ENCODE measurements around the gene AGTPBP1. TPM values are rescaled to one million over a fixed set of nuclear protein-coding genes. Genes with fewer than 3 reads are reported as not detected.

The AGTPBP1 gene
- total and polyA plus RNA-seq, 4 experiments from 2014 or later, result 27.5 to 56.7 (median 42.9) TPM

GRCh38 chr9:85534340-85534739 is 207.4 kb downstream of the AGTPBP1 start:
- no peak overlapping the region for H3K27ac ChIP-seq (ENCODE audit: low read depth, low read length)
- POLR2A ChIA-PET (ENCODE audit: partially characterized antibody), result no interaction called here
- H3K27me3 ChIP-seq (ENCODE audit: insufficient read depth, low read length), result no peaks in the 10 kb centered on the region
- Mint-ChIP-seq H3K36me3 (no peaks in the 10 kb centered on the region), H3K4me3 (no peak overlapping the region), H3K9me3 (no peaks in the 10 kb centered on the region), H3K4me1 (no peaks in the 10 kb centered on the region), H3K27me3 (no peaks in the 10 kb centered on the region), H3K27ac (no peak overlapping the region)
- DNase-seq, result no peak
- no peaks in the 10 kb centered on the region for H3K4me1 ChIP-seq (ENCODE audit: insufficient read depth, low read length)
- CTCF ChIA-PET (ENCODE audit: partially characterized antibody), result no interaction called here
- no peaks in the 10 kb centered on the region for H3K9me3 ChIP-seq (ENCODE audit: control insufficient read depth in 1 of 2, low read length in 2 of 2)
- no peak overlapping the region for H3K4me3 ChIP-seq (ENCODE audit: low read length in 2 of 2)
- intact Hi-C loops (cut with micrococcal nuclease), result no loop called here
- no peaks in the 10 kb centered on the region for H3K36me3 ChIP-seq (ENCODE audit: insufficient read depth, low read length)

DNA sequence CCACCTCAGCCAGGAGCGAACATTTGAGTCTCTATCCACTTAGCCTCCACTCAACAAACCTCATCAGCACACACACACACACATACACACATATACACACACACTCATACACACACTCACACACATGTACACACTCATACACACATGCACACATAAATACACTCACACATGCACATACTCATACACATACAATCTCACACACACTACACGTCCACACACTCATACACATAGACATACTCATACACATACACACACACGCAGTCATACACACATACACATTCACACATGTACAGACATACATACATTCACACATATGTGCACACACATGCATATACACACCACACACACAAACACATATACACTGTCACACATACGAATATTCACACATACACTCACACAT is 208.2 kb downstream of the AGTPBP1 start:
- H3K27me3 ChIP-seq (ENCODE audit: insufficient read depth, low read length), result no peaks in the 10 kb centered on the region
- H3K4me1 ChIP-seq (ENCODE audit: insufficient read depth, low read length), result no peaks in the 10 kb centered on the region
- POLR2A ChIA-PET (ENCODE audit: partially characterized antibody), result no interaction called here
- no peak overlapping the region for H3K27ac Mint-ChIP-seq
- DNase-seq, result no peak
- no peaks in the 10 kb centered on the region for H3K36me3 Mint-ChIP-seq
- CTCF ChIA-PET (ENCODE audit: partially characterized antibody), result no interaction called here
- no peaks in the 10 kb centered on the region for H3K36me3 ChIP-seq (ENCODE audit: insufficient read depth, low read length)
- H3K4me3 ChIP-seq (ENCODE audit: low read length in 2 of 2), result no peak overlapping the region
- intact Hi-C loops (cut with micrococcal nuclease), result no loop called here
- no peaks in the 10 kb centered on the region for H3K4me1 Mint-ChIP-seq
- no peaks in the 10 kb centered on the region for H3K9me3 ChIP-seq (ENCODE audit: control insufficient read depth in 1 of 2, low read length in 2 of 2)
- H3K4me3 Mint-ChIP-seq, result no peak overlapping the region
- no peaks in the 10 kb centered on the region for H3K27me3 Mint-ChIP-seq
- H3K9me3 Mint-ChIP-seq, result no peaks in the 10 kb centered on the region
- no peak overlapping the region for H3K27ac ChIP-seq (ENCODE audit: low read depth, low read length)

- CTCF ChIA-PET (ENCODE audit: partially characterized antibody), result no interaction called here
- H3K9me3 ChIP-seq (ENCODE audit: control insufficient read depth in 1 of 2, low read length in 2 of 2), result no peaks in the 10 kb centered on the region
- H3K27me3 ChIP-seq (ENCODE audit: insufficient read depth, low read length), result no peaks in the 10 kb centered on the region
- intact Hi-C loops (cut with micrococcal nuclease), result no loop called here
- H3K27ac Mint-ChIP-seq, result no peak overlapping the region
- POLR2A ChIA-PET (ENCODE audit: partially characterized antibody), result no interaction called here
- H3K4me1 ChIP-seq (ENCODE audit: insufficient read depth, low read length), result no peaks in the 10 kb centered on the region
- H3K4me3 Mint-ChIP-seq, result no peak overlapping the region
- H3K27me3 Mint-ChIP-seq, result no peaks in the 10 kb centered on the region
- no peaks in the 10 kb centered on the region for H3K36me3 ChIP-seq (ENCODE audit: insufficient read depth, low read length)
- no peak overlapping the region for H3K27ac ChIP-seq (ENCODE audit: low read depth, low read length)
- H3K4me1 Mint-ChIP-seq, result no peaks in the 10 kb centered on the region
- H3K36me3 Mint-ChIP-seq, result no peaks in the 10 kb centered on the region
- no peak overlapping the region for H3K4me3 ChIP-seq (ENCODE audit: low read length in 2 of 2)
- DNase-seq, result no peak
- H3K9me3 Mint-ChIP-seq, result no peaks in the 10 kb centered on the region
Measured at GRCh38 chr9:85530721-85531120, 211.0 kb downstream of the AGTPBP1 start.

DNA sequence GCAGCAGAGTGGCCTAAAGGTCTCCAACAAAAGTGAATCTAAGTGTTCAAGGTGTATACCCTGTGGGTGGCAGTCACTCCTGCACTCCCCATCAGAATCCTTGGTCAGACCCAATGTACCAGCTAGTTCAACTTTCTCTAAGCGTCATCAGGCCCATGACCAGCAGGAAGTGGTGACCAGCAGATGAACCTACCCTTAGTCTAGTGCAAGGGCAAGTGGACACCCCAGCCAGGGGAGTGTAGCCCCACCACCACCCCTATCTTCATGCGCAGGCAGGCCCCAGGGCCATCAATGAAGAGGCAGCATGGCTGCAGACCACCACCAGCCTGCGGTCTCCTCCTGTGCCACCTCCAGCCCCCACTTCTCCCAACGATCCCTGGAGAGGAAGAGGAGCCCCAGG is 213.1 kb downstream of the AGTPBP1 start:
- Mint-ChIP-seq H3K27me3 (peaks cover 6 to 13% of the 10 kb centered on the region in 2 donors), H3K9me3 (no peaks in the 10 kb centered on the region)
- intact Hi-C loops (cut with micrococcal nuclease), result no loop called here

DNA sequence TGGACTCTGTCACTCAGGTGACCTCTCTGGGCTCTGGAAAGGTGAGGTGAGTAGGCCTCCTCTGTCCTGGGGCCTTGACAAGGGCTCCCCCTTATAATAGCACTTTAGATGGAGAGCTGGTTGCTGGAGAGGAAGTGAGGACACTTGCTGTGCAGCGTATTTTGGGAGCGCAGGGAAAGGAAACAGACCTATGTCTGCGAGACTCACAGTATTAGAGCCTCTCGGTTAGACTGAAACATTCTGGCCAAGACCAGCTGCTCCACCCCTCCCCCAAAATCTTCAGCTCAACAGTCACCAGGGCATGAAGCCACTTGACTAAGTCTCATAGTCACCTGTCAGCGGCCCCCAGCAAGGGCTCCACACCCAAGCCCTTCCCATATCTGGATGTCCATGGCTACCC is 213.6 kb downstream of the AGTPBP1 start:
- CTCF ChIA-PET (ENCODE audit: partially characterized antibody), result no interaction called here
- intact Hi-C loops (cut with micrococcal nuclease), result no loop called here
- no peak for DNase-seq

More for the DNA sequence above, 213.1 kb downstream of the AGTPBP1 start:
- Histone ChIP-seq H3K27ac (ENCODE audit: low read depth, low read length) (no peak overlapping the region), H3K27me3 (ENCODE audit: insufficient read depth, low read length) (no peaks in the 10 kb centered on the region), H3K9me3 (ENCODE audit: control insufficient read depth in 1 of 2, low read length in 2 of 2) (no peaks in the 10 kb centered on the region), H3K4me1 (ENCODE audit: insufficient read depth, low read length) (no peaks in the 10 kb centered on the region), H3K36me3 (ENCODE audit: insufficient read depth, low read length) (no peaks in the 10 kb centered on the region), H3K4me3 (ENCODE audit: low read length in 2 of 2) (no peak overlapping the region)
- Mint-ChIP-seq H3K36me3 (no peaks in the 10 kb centered on the region), H3K4me1 (no peaks in the 10 kb centered on the region), H3K4me3 (no peak overlapping the region), H3K27ac (no peak overlapping the region)
- no peak for DNase-seq
- ChIA-PET CTCF (ENCODE audit: partially characterized antibody) (no interaction called here), POLR2A (ENCODE audit: partially characterized antibody) (no interaction called here)

GRCh38 chr9:85527331-85528020 is 214.3 kb downstream of the AGTPBP1 start:
- ChIA-PET POLR2A (ENCODE audit: partially characterized antibody) (no interaction called here), CTCF (ENCODE audit: partially characterized antibody) (no interaction called here)
- Mint-ChIP-seq H3K27ac (no peak overlapping the region), H3K27me3 (peaks cover 6 to 20% of the 10 kb centered on the region in 2 donors), H3K36me3 (no peaks in the 10 kb centered on the region), H3K9me3 (no peaks in the 10 kb centered on the region), H3K4me3 (no peak overlapping the region), H3K4me1 (peaks cover 0 to 5% (median 2%) of the 10 kb centered on the region in 4 donors)
- no peaks in the 10 kb centered on the region for H3K36me3 ChIP-seq (ENCODE audit: insufficient read depth, low read length)
- H3K9me3 ChIP-seq (ENCODE audit: control insufficient read depth in 1 of 2, low read length in 2 of 2), result no peaks in the 10 kb centered on the region
- DNase-seq, result no peak
- intact Hi-C loops (cut with micrococcal nuclease), result no loop called here
- no peaks in the 10 kb centered on the region for H3K27me3 ChIP-seq (ENCODE audit: insufficient read depth, low read length)
- no peak overlapping the region for H3K4me3 ChIP-seq (ENCODE audit: low read length in 2 of 2)
- no peak overlapping the region for H3K27ac ChIP-seq (ENCODE audit: low read depth, low read length)
- H3K4me1 ChIP-seq (ENCODE audit: insufficient read depth, low read length), result peaks cover 8% of the 10 kb centered on the region

More for the DNA sequence above, 213.6 kb downstream of the AGTPBP1 start:
- H3K9me3 ChIP-seq (ENCODE audit: control insufficient read depth in 1 of 2, low read length in 2 of 2), result no peaks in the 10 kb centered on the region
- H3K4me3 ChIP-seq (ENCODE audit: low read length in 2 of 2), result no peak overlapping the region
- H3K36me3 ChIP-seq (ENCODE audit: insufficient read depth, low read length), result no peaks in the 10 kb centered on the region
- no peak overlapping the region for H3K27ac ChIP-seq (ENCODE audit: low read depth, low read length)
- no peak overlapping the region for H3K27ac Mint-ChIP-seq
- no peak overlapping the region for H3K4me3 Mint-ChIP-seq
- H3K36me3 Mint-ChIP-seq, result no peaks in the 10 kb centered on the region
- H3K27me3 Mint-ChIP-seq, result peaks cover 6 to 16% of the 10 kb centered on the region in 2 donors
- POLR2A ChIA-PET (ENCODE audit: partially characterized antibody), result no interaction called here
- H3K27me3 ChIP-seq (ENCODE audit: insufficient read depth, low read length), result no peaks in the 10 kb centered on the region
- no peaks in the 10 kb centered on the region for H3K4me1 Mint-ChIP-seq
- no peaks in the 10 kb centered on the region for H3K9me3 Mint-ChIP-seq
- H3K4me1 ChIP-seq (ENCODE audit: insufficient read depth, low read length), result peaks cover under 1% of the 10 kb centered on the region

DNA sequence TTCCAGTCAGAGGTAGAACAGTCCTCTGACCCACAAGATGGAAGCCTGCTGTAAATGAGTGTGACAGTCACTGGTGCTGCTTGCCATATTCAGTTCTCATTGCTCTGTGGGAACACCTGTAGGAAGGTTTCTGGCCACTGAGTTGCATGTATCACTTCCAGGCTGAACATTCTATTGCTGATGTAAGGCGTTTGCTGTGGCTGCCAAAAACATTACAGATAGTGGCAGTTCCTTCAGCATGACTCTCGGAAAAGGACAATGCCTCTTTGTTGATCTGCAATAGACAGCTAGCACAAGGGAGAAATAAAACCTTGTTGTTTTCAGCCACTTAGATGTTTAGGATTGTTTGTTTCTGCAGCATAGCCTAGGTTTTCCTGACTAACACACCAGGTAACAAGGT is 217.2 kb downstream of the AGTPBP1 start:
- Mint-ChIP-seq H3K36me3 (no peaks in the 10 kb centered on the region), H3K4me3 (no peak overlapping the region), H3K9me3 (no peaks in the 10 kb centered on the region), H3K27ac (no peak overlapping the region), H3K4me1 (peaks cover 0 to 9% (median 6%) of the 10 kb centered on the region in 4 donors), H3K27me3 (peaks cover 17 to 25% of the 10 kb centered on the region in 2 donors)
- no peak overlapping the region for H3K4me3 ChIP-seq (ENCODE audit: low read length in 2 of 2)
- POLR2A ChIA-PET (ENCODE audit: partially characterized antibody), result no interaction called here
- peaks cover 10% of the 10 kb centered on the region for H3K4me1 ChIP-seq (ENCODE audit: insufficient read depth, low read length)
- H3K9me3 ChIP-seq (ENCODE audit: control insufficient read depth in 1 of 2, low read length in 2 of 2), result no peaks in the 10 kb centered on the region
- H3K36me3 ChIP-seq (ENCODE audit: insufficient read depth, low read length), result no peaks in the 10 kb centered on the region
- H3K27me3 ChIP-seq (ENCODE audit: insufficient read depth, low read length), result no peaks in the 10 kb centered on the region
- DNase-seq, result no peak
- intact Hi-C loops (cut with micrococcal nuclease), result no loop called here
- H3K27ac ChIP-seq (ENCODE audit: low read depth, low read length), result no peak overlapping the region
- CTCF ChIA-PET (ENCODE audit: partially characterized antibody), result no interaction called here

GRCh38 chr9:85523202-85523601 is 218.6 kb downstream of the AGTPBP1 start:
- Histone ChIP-seq H3K27me3 (ENCODE audit: insufficient read depth, low read length) (no peaks in the 10 kb centered on the region), H3K4me3 (ENCODE audit: low read length in 2 of 2) (no peak overlapping the region), H3K4me1 (ENCODE audit: insufficient read depth, low read length) (peaks cover 10% of the 10 kb centered on the region), H3K36me3 (ENCODE audit: insufficient read depth, low read length) (no peaks in the 10 kb centered on the region), H3K9me3 (ENCODE audit: control insufficient read depth in 1 of 2, low read length in 2 of 2) (no peaks in the 10 kb centered on the region), H3K27ac (ENCODE audit: low read depth, low read length) (no peak overlapping the region)
- ChIA-PET POLR2A (ENCODE audit: partially characterized antibody) (no interaction called here), CTCF (ENCODE audit: partially characterized antibody) (no interaction called here)
- Mint-ChIP-seq H3K36me3 (no peaks in the 10 kb centered on the region), H3K9me3 (no peaks in the 10 kb centered on the region), H3K4me3 (peak overlapping the region in 2 of 8 donors; percentile 60 to 69), H3K27me3 (peaks cover 19 to 26% of the 10 kb centered on the region in 2 donors), H3K27ac (no peak overlapping the region), H3K4me1 (peaks cover 0 to 9% (median 6%) of the 10 kb centered on the region in 4 donors)
- intact Hi-C loops (cut with micrococcal nuclease), result no loop called here
- DNase-seq, result no peak

Measured in CD4-positive, alpha-beta memory T cell (primary cell).